COLO668 (cell line): ENCODE data around the gene CUL3.

Experiments used
- DNase-seq: peaks from one replicate; lab custom pipeline; 2025; ENCODE audit not compliant: unreplicated experiment; lab: John Stamatoyannopoulos, UW

CUL3 gene

DNA sequence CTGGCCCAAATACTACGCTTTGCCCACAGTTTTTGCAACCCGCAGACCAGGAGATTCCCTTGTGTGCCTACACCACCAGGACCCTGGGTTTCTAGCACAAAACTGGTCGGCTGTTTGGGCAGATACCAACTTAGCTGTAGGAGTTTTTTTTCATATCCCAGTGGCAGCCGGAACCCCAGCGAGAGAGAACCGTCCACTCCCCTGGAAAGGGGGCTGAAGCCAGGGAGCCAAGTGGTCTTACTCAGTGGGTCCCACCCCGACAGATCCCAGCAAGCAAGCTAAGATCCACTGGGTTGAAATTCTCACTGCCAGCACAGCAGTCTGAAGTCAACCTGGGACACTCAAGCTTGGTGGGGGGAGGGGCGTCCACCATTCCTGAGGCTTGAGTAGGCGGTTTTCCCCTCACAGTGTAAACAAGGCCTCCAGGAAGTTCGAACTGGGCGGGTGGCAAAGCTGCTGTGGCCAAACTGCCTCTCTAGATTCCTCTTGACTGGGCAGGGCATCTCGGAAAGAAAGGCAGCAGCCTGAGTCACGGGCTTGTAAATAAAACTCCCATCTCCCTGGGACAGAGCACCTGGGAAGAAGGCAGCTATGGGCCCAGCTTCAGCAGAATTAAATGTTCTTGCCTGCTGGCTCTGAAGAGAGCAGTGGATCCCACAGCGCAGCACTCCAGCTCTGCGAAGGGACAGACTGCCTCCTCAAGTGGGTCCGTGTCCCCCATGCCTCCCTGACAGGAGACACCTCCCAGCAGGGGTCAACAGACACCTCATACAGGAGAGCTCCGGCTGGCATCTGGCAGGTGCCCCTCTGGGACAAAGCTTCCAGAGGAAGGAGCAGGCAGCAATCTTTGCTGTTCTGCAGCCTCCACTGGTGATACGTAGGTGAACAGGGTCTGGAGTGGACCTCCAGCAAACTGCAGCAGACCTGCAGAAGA is 99.8 kb downstream of the CUL3 start:
- DNase-seq = peak; percentile 87

DNA sequence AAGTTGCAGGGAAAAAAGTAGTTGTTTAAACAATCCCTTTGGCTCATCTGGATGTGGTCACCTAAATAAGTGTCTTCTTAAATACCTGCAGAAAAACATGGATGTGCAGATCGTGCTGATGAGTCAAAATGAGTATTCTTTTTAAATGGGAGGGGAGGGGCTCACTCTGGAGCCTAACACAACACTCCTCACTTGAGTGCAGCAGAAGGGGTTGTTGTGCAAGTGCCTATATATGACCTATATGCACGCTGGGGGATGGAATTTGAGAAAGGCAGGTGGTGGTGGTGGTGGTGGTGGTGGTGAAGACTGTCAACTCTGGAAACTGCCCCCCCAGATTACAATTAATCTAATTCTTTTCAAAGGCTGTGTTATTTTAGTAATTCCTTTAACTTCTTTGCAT is 105.3 kb downstream of the CUL3 start:
- DNase-seq = no peak

DNA sequence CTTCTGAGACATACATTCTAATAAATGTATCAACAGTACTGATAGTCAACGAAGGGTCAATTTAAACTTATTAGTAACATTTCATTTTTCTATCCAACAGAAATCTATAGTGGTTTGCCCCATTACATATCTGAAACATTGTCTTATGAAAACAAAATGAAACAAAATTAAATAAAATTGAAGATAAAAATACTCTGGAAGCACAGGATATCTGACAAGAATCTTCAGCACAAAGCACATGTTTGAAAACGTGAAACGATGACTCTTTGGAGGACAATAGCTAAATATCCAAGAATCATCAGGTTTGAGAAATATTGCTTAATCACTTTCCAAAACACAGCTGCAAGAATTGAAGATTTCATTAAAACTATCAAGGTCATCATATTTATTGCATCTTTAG is 112.3 kb downstream of the CUL3 start:
- DNase-seq = no peak

DNA sequence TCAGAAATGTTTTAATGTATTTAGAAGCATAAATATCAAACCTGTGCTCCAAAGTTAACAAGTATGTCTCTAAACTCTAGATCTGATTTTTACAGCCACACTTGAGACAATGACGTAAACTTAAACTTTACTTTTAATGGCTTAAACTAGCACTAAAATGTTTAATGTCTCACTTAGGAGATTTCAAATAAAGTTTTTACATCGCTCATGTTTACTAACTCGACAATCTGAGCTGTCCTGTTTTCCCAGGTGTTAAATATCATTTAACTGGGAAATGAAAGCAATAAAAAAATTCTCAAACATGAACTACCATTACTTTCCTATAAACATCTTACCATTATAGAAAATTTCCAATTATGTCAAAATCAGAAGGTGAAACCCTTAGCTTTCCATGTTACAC is 113.0 kb downstream of the CUL3 start:
- DNase-seq = no peak

DNA sequence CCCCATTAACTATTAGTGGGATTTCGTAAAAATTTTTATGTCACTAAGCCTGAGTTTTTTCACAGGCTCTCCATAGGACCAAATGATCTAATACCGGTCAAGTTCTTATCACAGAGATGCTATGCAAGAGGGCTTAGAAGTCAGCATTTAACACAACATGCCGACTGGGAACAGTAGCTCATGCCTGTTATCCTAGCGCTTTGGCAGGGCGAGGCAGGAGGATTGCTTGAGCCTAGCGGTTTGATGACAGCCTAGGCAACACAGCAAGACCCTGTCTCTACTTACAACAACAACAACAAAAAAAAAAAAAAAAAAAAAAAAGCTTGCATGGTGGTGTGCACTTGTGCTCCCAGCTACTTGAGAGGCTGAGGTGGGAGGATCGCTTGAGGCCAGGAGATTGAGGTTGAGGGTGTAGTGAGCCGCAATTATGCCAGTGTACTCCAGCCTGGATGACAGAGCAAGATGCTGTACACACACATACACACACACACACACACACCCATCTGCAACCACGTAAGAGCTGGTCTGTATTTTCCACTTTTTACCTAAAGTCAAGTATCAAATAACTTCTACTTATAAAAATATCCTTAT is 115.7 kb downstream of the CUL3 start:
- no peak for DNase-seq

DNA sequence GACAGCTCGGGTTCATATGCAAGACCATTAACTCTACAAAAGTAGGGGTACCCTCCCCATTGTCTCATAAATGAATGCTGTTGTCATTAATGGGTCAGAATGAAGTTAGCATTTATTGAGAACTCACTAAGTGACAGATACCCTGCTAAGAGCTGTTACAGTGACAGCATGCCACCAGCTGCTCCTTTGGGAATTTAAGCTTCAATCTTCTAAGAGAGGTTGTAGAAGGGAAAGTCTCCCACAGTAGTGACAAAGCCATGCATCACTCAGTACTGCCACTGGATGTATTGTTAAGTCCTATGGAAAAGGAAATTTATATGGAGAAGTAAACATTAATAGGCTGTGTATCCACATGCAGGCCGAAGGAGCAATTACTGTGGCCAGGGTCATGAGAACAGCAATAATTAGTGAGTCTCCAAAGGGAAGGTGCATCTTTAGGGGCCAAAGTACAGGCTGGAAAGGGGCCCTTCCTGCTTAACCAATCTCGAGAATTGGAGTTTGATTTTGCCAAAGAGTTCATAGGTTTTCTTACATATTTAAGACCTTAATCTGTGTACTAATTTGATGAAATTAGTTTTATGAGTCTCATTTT is 118.8 kb downstream of the CUL3 start:
- no peak for DNase-seq

DNA sequence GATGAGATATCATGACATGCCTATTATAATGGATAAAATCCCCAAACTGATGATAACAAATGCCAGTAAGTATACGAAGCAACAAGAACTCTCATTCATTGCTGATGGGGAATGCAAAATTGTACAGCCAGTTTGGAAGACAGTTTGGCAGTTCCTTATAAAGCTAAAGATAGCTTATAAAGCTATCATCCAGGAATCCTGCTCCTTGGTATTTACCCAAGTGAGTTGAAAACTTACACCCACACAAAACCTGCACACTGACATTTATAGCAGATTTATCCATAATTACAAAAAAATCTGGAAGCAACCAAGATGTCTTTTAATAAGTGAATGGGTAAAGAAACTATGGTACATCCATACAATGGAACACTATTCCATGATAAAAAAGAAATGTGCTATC is 123.8 kb downstream of the CUL3 start:
- no peak for DNase-seq

DNA sequence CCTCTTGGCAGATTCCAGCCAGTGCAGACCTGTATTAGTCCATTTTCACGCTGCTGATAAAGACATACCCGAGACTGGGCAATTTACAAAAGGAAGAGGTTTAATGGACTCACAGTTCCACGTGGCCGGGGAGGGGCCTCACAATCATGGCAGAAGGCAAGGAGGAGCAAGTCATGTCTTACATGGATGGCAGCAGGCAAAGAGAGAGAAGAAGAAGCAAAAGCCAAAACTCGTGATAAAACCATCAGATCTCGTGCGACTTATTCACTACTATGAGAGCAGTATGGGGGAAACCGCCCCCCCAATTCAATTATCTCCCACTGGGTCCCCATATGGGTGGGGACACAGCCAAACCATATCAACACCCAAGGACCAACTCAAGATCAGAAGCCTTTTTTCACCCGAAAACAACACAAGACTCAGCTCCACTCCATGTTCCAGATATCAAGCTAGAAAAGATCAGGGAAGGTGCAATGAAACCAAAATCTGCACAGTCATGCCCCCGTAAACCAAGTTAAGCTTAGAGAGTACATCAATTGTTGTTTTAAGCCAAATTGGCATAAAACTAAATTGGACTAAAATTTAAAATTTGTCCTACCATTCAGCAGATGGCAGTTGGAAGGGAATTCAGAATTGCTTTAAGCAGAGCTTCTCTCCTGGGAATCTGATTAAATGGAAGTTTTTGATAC is 127.6 kb downstream of the CUL3 start:
- DNase-seq = no peak

DNA sequence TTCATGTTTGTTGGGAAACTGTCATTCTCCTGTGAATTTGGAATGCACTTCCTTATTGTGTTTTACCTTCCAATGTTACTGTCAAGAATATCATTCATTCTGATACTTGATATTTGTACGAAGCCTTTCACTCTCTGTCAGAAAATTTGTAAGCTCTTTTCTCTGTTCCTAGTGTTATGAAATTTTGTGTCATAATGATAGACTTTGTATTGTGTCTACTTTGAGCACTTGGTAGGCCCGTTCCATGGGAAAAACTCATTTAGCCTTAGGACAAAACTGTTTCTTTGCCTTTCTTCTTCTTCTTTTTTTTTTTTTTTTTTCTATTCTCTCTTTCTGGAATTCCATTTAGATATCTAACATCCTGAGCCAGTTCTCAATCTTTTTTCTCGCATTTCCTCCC is 131.3 kb downstream of the CUL3 start:
- DNase-seq = no peak

DNA sequence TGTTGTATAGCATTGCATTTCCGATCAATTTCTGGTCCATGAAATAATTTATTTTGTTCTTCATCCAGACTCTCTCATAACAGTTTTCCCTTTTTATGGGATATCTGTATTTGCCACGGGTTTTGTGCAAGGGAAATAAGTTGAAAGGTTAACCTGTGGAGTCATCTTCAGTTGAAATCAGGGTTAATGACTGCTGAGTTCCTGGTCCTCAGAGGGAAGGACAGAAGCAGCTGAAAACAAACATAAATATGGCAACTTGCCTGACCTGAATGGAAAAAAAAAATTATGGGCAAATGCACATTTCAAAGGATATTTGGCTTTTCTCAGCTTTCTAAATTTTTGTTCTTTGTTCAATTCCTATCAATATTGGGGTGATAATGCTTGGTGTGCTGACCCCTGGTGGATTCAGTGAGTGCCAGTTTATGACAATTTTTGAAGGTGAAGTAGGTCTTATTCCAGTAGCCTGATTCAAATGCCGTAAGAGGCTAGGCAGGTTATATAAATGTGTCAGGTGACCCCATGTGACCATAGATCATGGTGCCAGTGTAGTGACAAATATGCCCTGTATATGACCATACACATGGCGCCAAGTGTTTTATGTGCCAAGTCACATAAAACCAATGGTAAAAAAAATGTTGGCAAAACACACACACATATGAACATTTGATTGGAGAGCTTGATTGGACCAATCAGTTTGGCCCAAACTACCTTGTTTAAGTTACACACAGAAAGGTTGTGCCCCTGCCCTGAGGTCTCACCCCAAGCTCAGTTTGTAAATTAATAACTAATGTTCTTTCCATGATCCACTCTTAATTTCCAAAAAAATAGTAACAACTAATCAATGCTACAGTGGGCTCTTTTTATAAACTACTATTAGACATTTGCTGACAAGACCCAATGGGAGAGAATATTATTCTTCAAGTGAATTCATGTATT is 135.7 kb downstream of the CUL3 start:
- DNase-seq = no peak

DNA sequence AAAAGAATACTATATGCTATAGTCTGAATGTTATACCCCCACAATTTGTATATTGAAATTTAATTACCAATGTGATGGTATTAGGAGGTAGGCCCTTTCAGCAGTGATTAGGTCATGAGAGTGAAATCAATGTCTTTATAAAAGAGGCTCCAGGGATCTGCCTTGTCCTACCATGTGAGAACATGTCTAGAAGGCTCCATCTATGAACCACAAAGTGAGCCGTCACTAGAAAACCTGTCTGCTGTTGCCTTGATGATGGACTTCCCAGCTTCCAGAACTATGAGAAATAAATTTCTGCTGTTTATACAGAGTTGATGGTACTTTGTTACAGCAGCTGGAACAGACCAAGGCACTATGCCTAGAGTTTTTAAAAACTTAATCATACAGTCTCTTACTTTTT is 136.9 kb downstream of the CUL3 start:
- DNase-seq = no peak

DNA sequence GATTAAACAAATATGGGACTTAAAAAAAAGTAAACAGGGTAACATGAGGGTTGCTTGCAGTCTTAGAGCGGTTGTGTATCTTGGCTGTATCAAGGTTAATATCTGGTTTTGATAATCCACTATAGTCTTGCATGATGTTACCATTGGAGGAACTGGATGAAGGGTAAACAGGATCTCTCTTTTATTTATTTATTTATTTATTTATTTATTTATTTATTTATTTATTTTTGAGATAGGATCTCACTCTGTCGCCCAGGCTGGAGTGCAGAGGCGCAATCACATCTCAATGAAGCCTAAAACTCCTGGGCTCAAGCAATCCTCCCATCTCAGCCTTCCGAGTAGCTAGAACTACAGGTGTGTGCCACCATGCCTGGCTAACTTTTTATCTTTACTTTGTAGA is 140.4 kb downstream of the CUL3 start:
- DNase-seq = no peak

DNA sequence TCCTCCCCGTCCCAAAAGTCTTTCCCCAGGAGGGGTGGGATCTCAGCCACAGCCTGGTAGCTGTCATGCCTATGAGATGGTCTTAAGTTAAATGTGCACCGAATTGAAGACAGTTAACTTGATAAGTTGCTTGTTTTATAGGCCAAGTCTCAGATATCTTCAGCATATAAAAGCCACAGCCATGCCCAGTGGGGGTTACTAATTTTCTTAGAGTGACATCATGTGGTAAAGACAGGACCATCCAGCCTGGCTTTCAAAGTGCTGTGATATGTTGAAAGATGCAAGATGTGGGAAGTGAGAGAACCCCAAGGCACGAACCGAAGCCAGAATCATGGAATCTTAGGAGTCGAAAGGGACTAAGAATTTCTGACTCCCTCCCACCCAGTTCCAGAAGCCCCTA is 141.1 kb downstream of the CUL3 start:
- DNase-seq = no peak

DNA sequence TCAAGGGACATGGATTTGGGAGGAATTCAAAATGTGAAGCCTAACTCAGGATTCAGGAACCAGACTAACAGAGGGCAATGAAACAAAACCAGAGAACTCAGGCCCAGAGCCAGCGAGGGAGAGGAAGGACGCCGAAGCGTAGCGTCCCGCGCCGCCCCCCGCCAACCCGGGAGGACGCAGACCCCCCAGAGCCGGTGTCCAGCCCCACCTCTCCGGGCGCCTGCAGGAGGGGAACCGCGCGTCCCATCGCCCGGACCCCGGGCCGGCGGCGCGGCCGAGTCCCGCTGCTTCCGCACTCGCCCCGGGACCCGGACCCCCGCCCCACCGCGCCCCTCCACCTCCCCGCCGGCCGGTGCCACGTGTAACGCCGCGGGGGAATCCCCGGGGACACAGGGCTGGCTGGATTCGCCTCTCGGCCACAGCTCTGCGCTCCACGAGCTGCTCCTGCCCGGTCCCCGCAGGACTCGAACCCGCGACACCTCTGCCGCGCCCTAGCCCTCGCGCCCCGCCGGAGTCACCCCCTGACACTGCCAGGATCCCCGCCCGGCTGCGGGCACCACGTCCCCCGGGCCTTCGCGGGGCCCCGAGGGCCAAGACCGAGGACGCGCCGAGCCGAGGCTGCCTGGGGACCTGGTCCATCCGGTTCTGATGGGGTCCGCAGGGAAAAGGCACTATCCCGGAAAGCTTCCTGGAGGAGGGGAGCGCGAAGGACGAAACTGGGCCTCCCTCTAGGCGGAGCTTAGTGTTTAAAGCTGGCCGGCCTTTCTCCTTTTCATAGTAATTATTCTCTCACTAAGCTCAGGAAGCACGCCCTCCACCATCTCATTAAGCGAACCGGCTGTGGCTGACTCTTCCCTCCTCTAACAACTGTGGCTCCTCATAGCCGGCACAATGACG is 142.8 kb downstream of the CUL3 start:
- peak; percentile 18 for DNase-seq

DNA sequence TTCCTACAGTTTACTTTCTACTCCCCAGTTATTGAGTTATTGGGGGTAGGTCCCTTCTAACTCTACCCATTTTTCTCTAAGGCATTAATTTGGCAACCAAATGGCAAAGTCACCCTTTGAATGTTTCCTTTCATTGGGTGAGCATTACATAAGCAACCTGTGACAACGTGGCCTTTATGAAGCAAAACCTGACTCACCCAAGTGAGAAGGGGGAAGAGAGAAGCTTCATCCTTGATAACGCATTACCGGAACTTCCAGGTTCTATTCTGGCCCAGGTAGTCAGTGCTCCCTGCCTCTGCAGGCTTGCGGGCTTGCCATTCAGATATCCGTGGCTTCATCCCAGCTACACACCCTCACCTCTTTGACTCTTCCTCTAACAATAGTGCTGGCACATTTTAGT is 144.2 kb downstream of the CUL3 start:
- DNase-seq = no peak

DNA sequence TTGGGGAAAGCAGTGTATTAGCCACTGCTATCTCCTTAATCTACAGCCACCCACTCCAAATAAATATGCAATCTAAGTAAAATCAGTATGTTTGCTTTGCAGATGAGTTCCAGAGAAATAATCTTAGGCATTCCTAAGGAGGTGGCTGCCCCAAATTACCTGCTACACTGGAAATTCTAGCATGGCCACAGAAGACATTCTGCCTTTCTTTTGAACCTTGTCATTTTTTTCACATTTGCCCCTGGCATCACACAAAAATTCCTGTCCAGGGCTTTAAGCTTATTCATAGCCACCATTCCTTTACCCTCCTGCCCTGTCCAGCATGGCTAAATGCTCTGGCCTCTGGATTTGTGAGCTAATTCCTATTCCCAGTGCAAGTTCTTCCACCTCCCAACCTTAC is 146.4 kb downstream of the CUL3 start:
- DNase-seq = no peak

DNA sequence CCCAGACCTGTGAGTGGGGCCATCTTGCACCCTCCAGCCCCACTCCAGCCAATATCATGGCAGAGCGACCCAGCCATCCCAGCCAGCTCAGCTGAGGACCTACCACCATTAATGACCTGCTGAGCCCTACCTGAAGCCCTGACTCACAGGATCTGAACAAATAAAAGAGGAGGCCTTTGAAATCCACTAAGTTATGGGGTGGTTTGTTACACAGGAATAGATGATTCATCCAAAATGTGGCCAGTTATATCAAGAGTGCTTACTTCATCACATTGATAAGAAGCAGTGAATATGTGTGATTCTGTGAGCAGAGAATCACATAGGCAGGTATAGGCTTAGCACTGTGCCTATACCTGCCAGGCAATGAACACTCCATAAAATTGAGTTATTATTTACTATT is 148.5 kb downstream of the CUL3 start:
- no peak for DNase-seq

DNA sequence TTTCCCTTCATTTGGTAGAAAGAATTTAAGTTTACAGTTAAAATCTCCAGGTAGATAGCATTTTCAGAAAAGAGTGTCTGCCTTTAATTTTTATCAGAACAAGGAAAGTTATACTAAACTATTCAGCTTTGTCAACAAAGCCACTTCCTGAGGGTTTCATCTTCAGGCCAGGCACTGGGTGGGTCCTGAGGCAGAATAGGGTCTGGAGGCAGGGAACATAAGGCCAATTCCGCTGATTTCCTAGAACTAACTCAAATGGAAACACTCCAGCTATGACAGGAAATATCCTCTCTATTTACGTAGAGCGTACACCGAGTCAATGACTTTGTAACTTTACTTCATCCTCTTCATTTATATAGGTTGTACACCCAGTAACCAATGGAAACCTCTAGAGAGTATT is 150.5 kb downstream of the CUL3 start:
- no peak for DNase-seq

DNA sequence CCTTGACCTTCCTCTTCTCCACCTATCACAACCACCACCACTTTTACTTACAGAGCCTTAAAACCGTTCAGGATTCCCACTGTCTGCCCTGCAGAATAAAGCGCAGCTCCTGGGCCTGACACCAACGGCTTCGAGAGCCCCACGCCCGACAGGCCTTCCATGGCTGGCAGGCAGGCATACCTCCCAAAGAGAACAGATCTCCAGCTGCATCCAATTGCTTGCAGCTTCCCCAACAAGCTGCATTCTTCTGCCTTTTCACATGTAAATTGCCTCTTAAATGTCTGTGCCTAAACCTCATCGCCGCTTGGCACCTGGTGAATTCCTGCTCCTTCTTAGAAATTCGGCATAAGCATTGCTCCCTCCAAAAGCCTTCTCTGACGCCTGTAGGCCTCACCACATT is 151.7 kb downstream of the CUL3 start:
- DNase-seq = no peak
